Transverse colon (tissue), 4 donors: Measurements from ENCODE around the gene TTR. TPM values are rescaled to one million over a fixed set of nuclear protein-coding genes. Genes with fewer than 3 reads are reported as not detected.

Source experiments
- DNase-seq: peaks from one replicate; pipeline ENCODE4 v3.0.0-alpha.2; 2019
- H3K27ac ChIP-seq, 4 donors: fragments of 200-600 bp; sonication (generic); 2 replicates each; pipeline ENCODE4 v1.5.1; 2016 to 2018; ENCODE audit warnings: inconsistent platforms in 4 of 4
- H3K27me3 ChIP-seq: fragments of 200-600 bp; sonication (generic); 2 replicates; pipeline ENCODE4 v1.5.1; 2017; ENCODE audit warnings: inconsistent platforms
- H3K36me3 ChIP-seq, 4 donors: fragments of 200-600 bp; sonication (generic); 2 replicates each; pipeline ENCODE4 v1.5.1; 2017 to 2019; ENCODE audit warnings: inconsistent platforms in 4 of 4
- H3K4me1 ChIP-seq, 4 donors: fragments of 200-600 bp; sonication (generic); 2 replicates each; pipeline ENCODE4 v1.5.1; 2017 to 2020; ENCODE audit warnings: inconsistent platforms in 4 of 4
- H3K4me3 ChIP-seq, 4 donors: fragments of 200-600 bp; sonication (generic); 1 replicate in 1 of 4; 2 replicates in 3 of 4; pipeline versions ENCODE4 v1.5.1 to v1.6.1; 2017 to 2019; ENCODE audit warnings: inconsistent platforms in 4 of 4
- H3K9me3 ChIP-seq, 2 donors: fragments of 200-600 bp; sonication (generic); 2 replicates each; pipeline ENCODE4 v1.5.1; 2017 to 2019; ENCODE audit warnings: inconsistent platforms in 2 of 2
- CTCF ChIP-seq, 5 experiments: fragments of 200-600 bp in 3 of 5; fragments of 450-650 bp in 2 of 5; sonication (generic) in 3 of 5; IDR thresholded peaks; 1 replicate in 2 of 5; 2 replicates in 3 of 5; pipeline ENCODE4 v1.5.1; 2016 to 2017; ENCODE audit warnings: antibody characterized with exemption in 5 of 5, inconsistent platforms in 3 of 5, mild to moderate bottlenecking in 2 of 5, moderate library complexity in 1 of 5
- EP300 ChIP-seq: sonication (generic); formaldehyde crosslinking; IDR thresholded peaks from one replicate; pipeline ENCODE4 v1.6.1; 2017; ENCODE audit warnings: antibody characterized with exemption, low read depth
- POLR2A ChIP-seq: fragments of 450-650 bp; IDR thresholded peaks from one replicate; pipeline ENCODE4 v1.6.1; 2016; ENCODE audit warnings: antibody characterized with exemption, mild to moderate bottlenecking, moderate library complexity
- POLR2AphosphoS5 ChIP-seq, 3 donors: sonication (generic); formaldehyde crosslinking; IDR thresholded peaks; one replicate each; pipeline ENCODE4 v1.6.1; 2016; ENCODE audit warnings: antibody characterized with exemption in 3 of 3
- WGBS, 2 donors: methylation state at CpG; one replicate each; pipeline ENCODE4 v1.1.5; 2018; ENCODE audit warnings: low coverage in 1 of 2; 5-methylcytosine and 5-hydroxymethylcytosine counted together
- in situ Hi-C, 4 donors: fragments of 200-750 bp; cut with MboI; loops; one replicate each; pipeline versions ENCODE4 v1.15.0 to v1.15.1; 2017; ENCODE audit warnings: low sequenced_read_pairs in 3 of 4, low pct_ligation_motif_present in 1 of 4, low pct_unique_long_range_greater_than_20kb in 1 of 4
- intact Hi-C: fragments of 100-400 bp; cut with DNase I; formaldehyde crosslinking; loops from one replicate; pipeline ENCODE4 v1.15.1; 2023; ENCODE audit warnings: low total_unique reads
- total RNA-seq, 4 donors: library from RNA; depleted of rRNA; stranded (reverse); fragments of >200 nt; gene quantifications; one replicate each; pipeline ENCODE4 v1.1.0, GENCODE V29; 2016

Gene TTR
- total RNA-seq, 4 donors from 2014 or later = 0.41 TPM; not detected in 3

GRCh38 chr18:31590570-31590969 is 1.1 kb upstream of the TTR start:
- intact Hi-C loops (no loop called here), in situ Hi-C loops (no loop called here)
- TF ChIP-seq CTCF (IDR thresholded peaks at IDR 0.05) (no peak), POLR2AphosphoS5 (IDR thresholded peaks at IDR 0.05) (no peak), POLR2A (no peak), EP300 (no peak)
- no peaks in the 10 kb centered on the region for H3K4me1 ChIP-seq
- no peak overlapping the region for H3K27ac ChIP-seq
- no peaks in the 10 kb centered on the region for H3K9me3 ChIP-seq
- H3K27me3 ChIP-seq = no peaks in the 10 kb centered on the region
- no peak for DNase-seq
- 88 to 95% methylated on average over 7 to 8 of the region's 8 CpGs for WGBS, 2 donors
- no peak overlapping the region for H3K4me3 ChIP-seq
- H3K36me3 ChIP-seq = no peaks in the 10 kb centered on the region

- intact Hi-C loops = no loop called here
Observed at GRCh38 chr18:31591113-31591512, 564 bp upstream of the TTR start.

DNA sequence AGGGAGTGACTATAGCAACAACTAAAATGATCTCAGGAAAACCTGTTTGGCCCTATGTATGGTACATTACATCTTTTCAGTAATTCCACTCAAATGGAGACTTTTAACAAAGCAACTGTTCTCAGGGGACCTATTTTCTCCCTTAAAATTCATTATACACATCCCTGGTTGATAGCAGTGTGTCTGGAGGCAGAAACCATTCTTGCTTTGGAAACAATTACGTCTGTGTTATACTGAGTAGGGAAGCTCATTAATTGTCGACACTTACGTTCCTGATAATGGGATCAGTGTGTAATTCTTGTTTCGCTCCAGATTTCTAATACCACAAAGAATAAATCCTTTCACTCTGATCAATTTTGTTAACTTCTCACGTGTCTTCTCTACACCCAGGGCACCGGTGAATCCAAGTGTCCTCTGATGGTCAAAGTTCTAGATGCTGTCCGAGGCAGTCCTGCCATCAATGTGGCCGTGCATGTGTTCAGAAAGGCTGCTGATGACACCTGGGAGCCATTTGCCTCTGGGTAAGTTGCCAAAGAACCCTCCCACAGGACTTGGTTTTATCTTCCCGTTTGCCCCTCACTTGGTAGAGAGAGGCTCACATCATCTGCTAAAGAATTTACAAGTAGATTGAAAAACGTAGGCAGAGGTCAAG is 955 bp downstream of the TTR start:
- in situ Hi-C loops = no loop called here
- 76 to 85% methylated on average over 9 to 10 of the region's 10 CpGs for WGBS, 2 donors
- Histone ChIP-seq H3K9me3 (no peaks in the 10 kb centered on the region), H3K36me3 (no peaks in the 10 kb centered on the region), H3K4me3 (no peak overlapping the region), H3K27me3 (no peaks in the 10 kb centered on the region), H3K27ac (no peak overlapping the region), H3K4me1 (no peaks in the 10 kb centered on the region)
- no peak for DNase-seq
- intact Hi-C loops = no loop called here
- TF ChIP-seq EP300 (no peak), POLR2A (no peak), POLR2AphosphoS5 (IDR thresholded peaks at IDR 0.05) (no peak), CTCF (IDR thresholded peaks at IDR 0.05) (no peak)

More at GRCh38 chr18:31591113-31591512, 564 bp upstream of the TTR start:
- no peak overlapping the region for H3K27ac ChIP-seq
- in situ Hi-C loops = no loop called here
- 83 to 96% methylated on average over 1 to 2 of the region's 2 CpGs for WGBS, 2 donors
- DNase-seq = no peak
- H3K27me3 ChIP-seq = no peaks in the 10 kb centered on the region
- no peaks in the 10 kb centered on the region for H3K36me3 ChIP-seq
- H3K4me3 ChIP-seq = no peak overlapping the region
- H3K9me3 ChIP-seq = no peaks in the 10 kb centered on the region
- no peaks in the 10 kb centered on the region for H3K4me1 ChIP-seq
- TF ChIP-seq CTCF (IDR thresholded peaks at IDR 0.05) = no peak
- TF ChIP-seq EP300 = no peak
- no peak for TF ChIP-seq POLR2AphosphoS5 (IDR thresholded peaks at IDR 0.05)
- TF ChIP-seq POLR2A = no peak

GRCh38 chr18:31595121-31595771 is 3.6 kb downstream of the TTR start:
- intact Hi-C loops = no loop called here
- Histone ChIP-seq H3K36me3 (no peaks in the 10 kb centered on the region), H3K4me1 (no peaks in the 10 kb centered on the region), H3K27me3 (no peaks in the 10 kb centered on the region), H3K4me3 (no peak overlapping the region), H3K9me3 (no peaks in the 10 kb centered on the region), H3K27ac (no peak overlapping the region)
- 70 to 77% methylated on average over 5 of the region's 5 CpGs for WGBS, 2 donors
- DNase-seq = no peak
- in situ Hi-C loops = no loop called here
- TF ChIP-seq CTCF (IDR thresholded peaks at IDR 0.05) (no peak), POLR2AphosphoS5 (IDR thresholded peaks at IDR 0.05) (no peak), POLR2A (no peak), EP300 (no peak)
